Activated naive CD4-positive, alpha-beta T cell treated with anti-CD3 and anti-CD28 coated beads, Interleukin-2, amount 50 U/mL, for 16 hours (primary cell): ENCODE measurements around the gene GHITM.
"Not testable (repeated sequence)": the region's sequence is repeated elsewhere in the genome, so short reads cannot be mapped to it uniquely, and the experiment has no call there.

Source experiments
- DNase-seq: peaks from one replicate; pipeline ENCODE4 v3.0.0-alpha.2; 2020

GHITM gene

GRCh38 chr10:84148006-84148597 is 8.8 kb downstream of the GHITM start:
- not testable (repeated sequence) for DNase-seq

- no peak for DNase-seq
Observed at GRCh38 chr10:84149854-84150253, 10.5 kb downstream of the GHITM start.

GRCh38 chr10:84152769-84153168 is 13.5 kb downstream of the GHITM start:
- no peak for DNase-seq

GRCh38 chr10:84155521-84155920 is 16.2 kb downstream of the GHITM start:
- DNase-seq = no peak

GRCh38 chr10:84156009-84156408 is 16.7 kb downstream of the GHITM start:
- no peak for DNase-seq

GRCh38 chr10:84156768-84157167 is 17.5 kb downstream of the GHITM start:
- peak; percentile 25 for DNase-seq

- no peak for DNase-seq
Observed at GRCh38 chr10:84158061-84158460, 18.8 kb downstream of the GHITM start.

- DNase-seq = no peak
Observed at GRCh38 chr10:84158550-84158949, 19.2 kb downstream of the GHITM start.

GRCh38 chr10:84159076-84159685 is 19.9 kb downstream of the GHITM start:
- no peak for DNase-seq

- DNase-seq = no peak
Observed at GRCh38 chr10:84160663-84161362, 21.5 kb downstream of the GHITM start.

GRCh38 chr10:84163996-84164395 is 24.7 kb downstream of the GHITM start:
- DNase-seq = no peak

- DNase-seq = no peak
Observed at GRCh38 chr10:84164442-84164841, 25.1 kb downstream of the GHITM start.

GRCh38 chr10:84166620-84167288 is 27.4 kb downstream of the GHITM start:
- DNase-seq = no peak

GRCh38 chr10:84167289-84167653 is 28.0 kb downstream of the GHITM start:
- not testable (repeated sequence) for DNase-seq

GRCh38 chr10:84168382-84168781 is 29.1 kb downstream of the GHITM start:
- DNase-seq = not testable (repeated sequence)

- DNase-seq = not testable (repeated sequence)
Observed at GRCh38 chr10:84171237-84171636, 31.9 kb downstream of the GHITM start.

GRCh38 chr10:84171700-84172466 is 32.6 kb downstream of the GHITM start:
- DNase-seq = not testable (repeated sequence)

GRCh38 chr10:84172467-84173356 is 33.4 kb downstream of the GHITM start:
- no peak for DNase-seq

GRCh38 chr10:84173501-84173929 is 34.2 kb downstream of the GHITM start, which contains the start of gene GPR15LG:
TSS of gene GPR15LG (plus strand) at chr10:84173801. CDS start at chr10:84173852, 51 bp downstream.
- no peak for DNase-seq

GRCh38 chr10:84175436-84175835 is 36.1 kb downstream of the GHITM start:
- no peak for DNase-seq

- no peak for DNase-seq
Observed at GRCh38 chr10:84176351-84176750, 37.0 kb downstream of the GHITM start.
